HG02642 (cell line): ENCODE measurements around the gene TTLL7.
A peak's percentile ranks its signal among the peaks of the same experiment; 100 is the strongest.

Experiments used
- ATAC-seq: cut with Tn5 transposase; IDR thresholded peaks from one replicate; pipeline ENCODE4 v1.9.1; 2021; ENCODE audit warnings: mild to moderate bottlenecking; ENCODE audit not compliant: unreplicated experiment, poor library complexity

Gene TTLL7

GRCh38 chr1:83998498-83999315 is at the start of gene TTLL7:
Gene TTLL7, minus strand, starts transcription at chr1:83999132. Its CDS starts 46,921 bp downstream, at chr1:83952211.
- ATAC-seq = peak; percentile 95

GRCh38 chr1:84042461-84042860 is 43.5 kb upstream of the TTLL7 start:
- ATAC-seq = no peak

GRCh38 chr1:84037758-84038611 is 39.1 kb upstream of the TTLL7 start:
- no peak for ATAC-seq

- ATAC-seq = no peak
Measured at GRCh38 chr1:84031802-84032327, 32.9 kb upstream of the TTLL7 start.

GRCh38 chr1:84027368-84027767 is 28.4 kb upstream of the TTLL7 start:
- ATAC-seq = no peak

- no peak for ATAC-seq
Measured at GRCh38 chr1:84025966-84026365, 27.0 kb upstream of the TTLL7 start.

- ATAC-seq = no peak
Measured at GRCh38 chr1:84021822-84022221, 22.9 kb upstream of the TTLL7 start.

GRCh38 chr1:84020151-84020550 is 21.2 kb upstream of the TTLL7 start:
- no peak for ATAC-seq

- no peak for ATAC-seq
Measured at GRCh38 chr1:84019217-84019616, 20.3 kb upstream of the TTLL7 start.

- no peak for ATAC-seq
Measured at GRCh38 chr1:84013708-84014107, 14.8 kb upstream of the TTLL7 start.

- no peak for ATAC-seq
Measured at GRCh38 chr1:84012018-84012417, 13.1 kb upstream of the TTLL7 start.

GRCh38 chr1:84010136-84010535 is 11.2 kb upstream of the TTLL7 start:
- ATAC-seq = no peak

- no peak for ATAC-seq
Measured at GRCh38 chr1:84008631-84009030, 9.7 kb upstream of the TTLL7 start.

- no peak for ATAC-seq
Measured at GRCh38 chr1:84006591-84006990, 7.7 kb upstream of the TTLL7 start.

- ATAC-seq = no peak
Measured at GRCh38 chr1:84001501-84001900, 2.6 kb upstream of the TTLL7 start.

GRCh38 chr1:84000954-84001495 is 2.1 kb upstream of the TTLL7 start:
- ATAC-seq = no peak

- no peak for ATAC-seq
Measured at GRCh38 chr1:84000196-84000885, 1.4 kb upstream of the TTLL7 start.

GRCh38 chr1:83999316-83999819 is 436 bp upstream of the TTLL7 start:
- ATAC-seq = peak; percentile 88

- no peak for ATAC-seq
Measured at GRCh38 chr1:83998205-83998497, 781 bp downstream of the TTLL7 start.

- no peak for ATAC-seq
Measured at GRCh38 chr1:83997631-83998030, 1.3 kb downstream of the TTLL7 start.
